Lower lobe of right lung (tissue), 2 donors: Measurements from ENCODE around the gene BSN. TPM values are rescaled to one million over a fixed set of nuclear protein-coding genes. Genes with fewer than 3 reads are reported as not detected.

Experiments used
- ATAC-seq, 2 donors: fragments of 200-7000 bp; cut with Tn5 transposase; one replicate each; pipeline ENCODE4 v1.9.1; 2020 to 2022; ENCODE audit warnings: mild to moderate bottlenecking in 2 of 2, moderate library complexity in 2 of 2
- DNase-seq: peaks from one replicate; pipeline ENCODE4 v3.0.0-alpha.2; 2020
- H3K27ac ChIP-seq: fragments of 200-600 bp; one replicate; pipeline ENCODE4 v1.8.0; 2022
- H3K27me3 ChIP-seq: fragments of 200-600 bp; one replicate; pipeline ENCODE4 v1.8.0; 2022; ENCODE audit warnings: low read depth
- H3K36me3 ChIP-seq: fragments of 200-600 bp; one replicate; pipeline ENCODE4 v1.8.0; 2022; ENCODE audit warnings: mild to moderate bottlenecking
- H3K4me1 ChIP-seq: fragments of 200-600 bp; one replicate; pipeline ENCODE4 v1.8.0; 2022
- H3K4me3 ChIP-seq: fragments of 200-600 bp; one replicate; pipeline ENCODE4 v1.8.0; 2022; ENCODE audit warnings: mild to moderate bottlenecking
- H3K9me3 ChIP-seq: fragments of 200-600 bp; one replicate; pipeline ENCODE4 v1.8.0; 2022
- intact Hi-C: fragments of 100-400 bp; cut with DNase I; formaldehyde crosslinking; loops from one replicate; pipeline ENCODE4 v1.11.0; 2022
- total RNA-seq: library from RNA; stranded (reverse); fragmentation: NEBNext Ultra II Directional; extraction: Animal tissue kit (Norgen Biotek cat#: 25700); gene quantifications from one replicate; pipeline ENCODE4 v1.2.1, GENCODE V29; 2021
- TF ChIP-seq, protein P1 (sequence below): fragments of 200-600 bp; IDR thresholded peaks from one replicate; pipeline ENCODE4 v1.8.0; 2022; ENCODE audit warnings: antibody characterized with exemption, mild to moderate bottlenecking
- donor health status: DM: no; HTN: yes; CAD: no; lungs with severe emphysema.

BSN gene
- total RNA-seq, 1 donor from 2014 or later: 0.35 TPM

DNA sequence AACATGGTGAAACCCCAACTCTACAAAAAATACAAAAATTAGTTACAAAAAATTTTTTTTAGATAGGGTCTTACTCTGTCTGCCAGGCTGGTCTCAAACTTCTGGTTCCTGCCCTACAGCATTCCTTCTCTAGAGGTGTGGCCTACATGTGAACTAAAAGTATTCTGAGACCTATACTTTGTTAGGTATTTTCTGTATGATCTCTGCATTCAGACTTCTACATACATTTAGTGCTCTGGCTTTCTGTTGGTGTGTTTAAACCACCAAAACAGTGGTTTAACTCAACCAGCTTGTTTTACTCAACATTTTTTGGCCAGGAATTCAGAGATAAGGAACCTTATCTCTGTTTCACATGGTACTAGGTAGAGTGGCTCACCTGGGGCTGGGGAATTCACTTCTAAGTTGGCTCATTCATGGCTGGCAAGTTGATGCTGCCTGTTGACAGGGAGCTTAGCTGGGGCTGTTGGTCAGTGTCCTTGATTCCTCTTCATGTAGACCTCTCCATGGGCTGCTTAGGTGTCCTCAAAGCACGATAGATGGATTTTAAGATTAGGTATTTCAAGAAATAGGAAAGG is 41.4 kb upstream of the BSN start:
- H3K27me3 ChIP-seq: no peaks in the 10 kb centered on the region
- TF ChIP-seq, protein P1, sequence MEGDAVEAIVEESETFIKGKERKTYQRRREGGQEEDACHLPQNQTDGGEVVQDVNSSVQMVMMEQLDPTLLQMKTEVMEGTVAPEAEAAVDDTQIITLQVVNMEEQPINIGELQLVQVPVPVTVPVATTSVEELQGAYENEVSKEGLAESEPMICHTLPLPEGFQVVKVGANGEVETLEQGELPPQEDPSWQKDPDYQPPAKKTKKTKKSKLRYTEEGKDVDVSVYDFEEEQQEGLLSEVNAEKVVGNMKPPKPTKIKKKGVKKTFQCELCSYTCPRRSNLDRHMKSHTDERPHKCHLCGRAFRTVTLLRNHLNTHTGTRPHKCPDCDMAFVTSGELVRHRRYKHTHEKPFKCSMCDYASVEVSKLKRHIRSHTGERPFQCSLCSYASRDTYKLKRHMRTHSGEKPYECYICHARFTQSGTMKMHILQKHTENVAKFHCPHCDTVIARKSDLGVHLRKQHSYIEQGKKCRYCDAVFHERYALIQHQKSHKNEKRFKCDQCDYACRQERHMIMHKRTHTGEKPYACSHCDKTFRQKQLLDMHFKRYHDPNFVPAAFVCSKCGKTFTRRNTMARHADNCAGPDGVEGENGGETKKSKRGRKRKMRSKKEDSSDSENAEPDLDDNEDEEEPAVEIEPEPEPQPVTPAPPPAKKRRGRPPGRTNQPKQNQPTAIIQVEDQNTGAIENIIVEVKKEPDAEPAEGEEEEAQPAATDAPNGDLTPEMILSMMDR: no peak
- H3K4me1 ChIP-seq: no peaks in the 10 kb centered on the region
- H3K36me3 ChIP-seq: peaks cover 60% of the 10 kb centered on the region
- H3K27ac ChIP-seq: no peak overlapping the region
- DNase-seq (no peak), ATAC-seq (peak in 1 of 2 donors; percentile 62)
- intact Hi-C loops: no loop called here
- no peak overlapping the region for H3K4me3 ChIP-seq
- H3K9me3 ChIP-seq: no peaks in the 10 kb centered on the region

DNA sequence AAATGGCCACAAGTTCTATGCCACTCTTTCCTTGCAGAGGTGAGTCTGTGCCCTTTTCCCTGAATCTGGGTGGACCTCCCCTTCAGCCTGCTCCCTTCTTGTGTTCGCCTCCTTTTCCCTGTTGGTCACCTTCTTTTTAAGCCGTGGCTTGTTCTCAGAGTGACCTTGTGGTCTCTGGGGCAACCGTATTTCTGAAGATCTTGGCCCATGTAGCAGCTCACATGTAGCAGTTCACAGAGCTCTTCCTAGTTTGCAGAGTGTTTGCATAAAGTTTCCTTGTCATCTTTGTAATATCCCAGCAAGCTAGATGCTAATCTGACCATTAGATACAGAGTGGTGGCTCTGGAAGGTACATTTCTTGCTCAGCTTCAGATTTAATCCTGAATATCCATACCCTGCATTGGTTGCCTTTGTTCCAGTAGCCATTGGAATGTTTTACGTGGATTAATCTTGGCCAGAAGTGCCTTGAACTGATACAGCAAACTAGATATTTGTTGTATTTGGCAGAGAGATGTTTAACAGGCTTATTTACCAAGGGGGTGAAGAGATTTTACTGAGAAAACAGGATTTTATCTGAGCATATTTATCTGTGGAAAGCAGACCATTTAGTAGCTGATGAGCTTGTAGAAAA is 40.7 kb upstream of the BSN start:
- H3K36me3 ChIP-seq: peaks cover 68% of the 10 kb centered on the region
- no peaks in the 10 kb centered on the region for H3K27me3 ChIP-seq
- TF ChIP-seq, protein P1: no peak
- ATAC-seq (no peak), DNase-seq (no peak)
- intact Hi-C loops: no loop called here
- no peak overlapping the region for H3K27ac ChIP-seq
- H3K4me1 ChIP-seq: no peaks in the 10 kb centered on the region
- H3K4me3 ChIP-seq: no peak overlapping the region
- H3K9me3 ChIP-seq: no peaks in the 10 kb centered on the region

DNA sequence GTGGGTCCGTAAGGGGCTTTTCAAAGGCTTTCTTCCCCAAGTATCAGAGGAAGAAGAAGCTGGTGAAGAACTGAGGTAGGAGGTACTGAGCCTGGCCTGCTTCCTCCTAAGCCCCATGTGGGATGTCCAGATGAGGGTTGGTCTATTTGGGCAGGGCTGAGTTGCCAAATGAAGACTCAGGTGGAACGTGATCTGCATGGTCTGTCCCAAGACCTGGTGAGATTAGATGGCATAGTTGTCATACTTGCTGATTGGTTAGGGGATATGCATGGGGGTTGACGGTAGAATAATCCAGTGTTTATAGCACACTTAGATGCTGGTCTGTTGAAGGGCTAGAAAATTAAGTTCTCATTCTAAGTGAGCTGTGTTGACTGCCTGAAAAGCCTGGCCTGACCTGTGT is 36.3 kb upstream of the BSN start:
- no peak overlapping the region for H3K27ac ChIP-seq
- peaks cover 51% of the 10 kb centered on the region for H3K36me3 ChIP-seq
- H3K9me3 ChIP-seq: no peaks in the 10 kb centered on the region
- DNase-seq: no peak
- H3K4me1 ChIP-seq: peaks cover 19% of the 10 kb centered on the region
- no peaks in the 10 kb centered on the region for H3K27me3 ChIP-seq
- no peak overlapping the region for H3K4me3 ChIP-seq
- intact Hi-C loops: no loop called here
- no peak for ATAC-seq
- TF ChIP-seq, protein P1: no peak

DNA sequence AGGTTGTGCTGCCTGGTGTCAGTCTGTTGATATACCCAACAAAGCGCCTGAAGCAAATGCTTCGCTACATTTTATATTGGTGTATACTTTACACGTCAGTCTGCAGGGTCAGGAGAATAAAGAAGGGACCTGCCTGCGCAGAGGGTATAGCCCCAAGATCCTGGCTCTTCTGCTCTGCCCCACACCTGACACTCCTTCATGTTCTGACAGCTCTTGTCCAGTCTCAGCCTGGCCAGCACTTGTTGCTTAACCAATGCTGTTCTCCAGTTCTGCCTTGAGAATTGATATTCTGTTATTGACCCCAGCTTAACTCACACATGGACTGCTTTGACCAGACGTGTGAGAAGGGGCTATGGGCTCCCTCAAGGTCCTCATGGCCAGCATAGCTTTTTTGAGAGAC is 35.8 kb upstream of the BSN start:
- intact Hi-C loops: no loop called here
- no peak for DNase-seq
- H3K4me3 ChIP-seq: no peak overlapping the region
- no peak overlapping the region for H3K27ac ChIP-seq
- H3K4me1 ChIP-seq: peaks cover 20% of the 10 kb centered on the region
- peaks cover 48% of the 10 kb centered on the region for H3K36me3 ChIP-seq
- TF ChIP-seq, protein P1: no peak
- H3K27me3 ChIP-seq: no peaks in the 10 kb centered on the region
- ATAC-seq: no peak
- no peaks in the 10 kb centered on the region for H3K9me3 ChIP-seq

DNA sequence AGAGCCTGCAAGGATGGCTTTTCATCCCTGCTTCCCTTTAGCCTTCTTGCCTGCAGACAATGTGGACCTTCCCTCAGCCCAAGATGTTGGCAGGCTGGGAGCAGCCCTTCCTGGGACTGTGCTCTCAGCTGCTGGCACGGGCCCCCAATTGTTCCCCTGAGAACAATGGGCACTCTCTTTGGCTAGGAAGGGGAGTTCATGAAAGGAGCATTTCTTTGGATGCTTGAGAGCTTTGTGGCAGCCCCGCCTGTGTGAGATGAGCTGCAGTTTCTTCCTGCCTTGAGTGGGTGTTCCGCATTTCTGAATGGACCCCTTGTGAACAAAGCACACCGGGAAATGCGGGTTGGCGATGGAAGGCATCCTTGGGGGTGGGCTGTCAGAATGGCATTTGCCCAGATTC is 35.0 kb upstream of the BSN start:
- Histone ChIP-seq H3K4me1 (peaks cover 26% of the 10 kb centered on the region), H3K36me3 (peaks cover 41% of the 10 kb centered on the region), H3K27me3 (no peaks in the 10 kb centered on the region), H3K4me3 (no peak overlapping the region), H3K27ac (no peak overlapping the region), H3K9me3 (no peaks in the 10 kb centered on the region)
- DNase-seq (no peak), ATAC-seq (no peak)
- intact Hi-C loops: no loop called here
- TF ChIP-seq, protein P1: no peak
